Testis (tissue), 3 donors: Measurements from ENCODE around the gene RNF11. TPM values are rescaled to one million over a fixed set of nuclear protein-coding genes. Genes with fewer than 3 reads are reported as not detected.
"Not testable (repeated sequence)": the region's sequence is repeated elsewhere in the genome, so short reads cannot be mapped to it uniquely, and the experiment has no call there.

Source experiments
- DNase-seq: peaks from one replicate; pipeline ENCODE4 v3.0.0-alpha.2; 2019
- H3K27ac ChIP-seq, 2 donors: fragments of 200-600 bp; sonication (generic); one replicate each; pipeline ENCODE4 v1.5.1; 2019
- H3K27me3 ChIP-seq: fragments of 200-600 bp; sonication (generic); one replicate; pipeline ENCODE4 v1.5.1; 2019
- H3K36me3 ChIP-seq: fragments of 200-600 bp; sonication (generic); one replicate; pipeline ENCODE4 v1.5.1; 2017; ENCODE audit warnings: low read depth; ENCODE audit errors: missing control alignments
- H3K4me1 ChIP-seq: fragments of 200-600 bp; sonication (generic); one replicate; pipeline ENCODE4 v1.5.1; 2019
- H3K4me3 ChIP-seq, 2 donors: fragments of 200-600 bp; sonication (generic); one replicate each; pipeline ENCODE4 v1.5.1; 2017 to 2019
- H3K9me3 ChIP-seq: fragments of 200-600 bp; sonication (generic); one replicate; pipeline ENCODE4 v1.5.1; 2017
- POLR2A ChIP-seq: fragments of 450-650 bp; IDR thresholded peaks from one replicate; pipeline ENCODE4 v1.6.1; 2017; ENCODE audit warnings: antibody characterized with exemption, mild to moderate bottlenecking, moderate library complexity
- WGBS, 2 donors: methylation state at CpG; one replicate each; pipeline ENCODE4 v1.1.5; 2018; 5-methylcytosine and 5-hydroxymethylcytosine counted together
- intact Hi-C: fragments of 100-400 bp; cut with DNase I; formaldehyde crosslinking; loops from one replicate; pipeline ENCODE4 v1.15.1; 2023; ENCODE audit warnings: low total_unique reads
- polyA plus RNA-seq: library from polyadenylated mRNA; stranded (reverse); fragments of 350-450 nt; fragmentation: Illumina TruSeq; extraction: RNeasy Lipid Tissue Mini Kit (QIAGEN cat#74804); gene quantifications from one replicate; pipeline ENCODE4 v1.2.3, GENCODE V29; 2014; ENCODE audit warnings: low read depth, low replicate concordance; ENCODE audit not compliant: insufficient read depth
- total RNA-seq, 2 donors: library from RNA; depleted of rRNA; stranded (reverse); fragments of >200 nt; gene quantifications; one replicate each; pipeline ENCODE4 v1.2.3, GENCODE V29; 2016
- TF ChIP-seq, protein P1 (sequence below), 3 experiments: fragments of 450-650 bp in 2 of 3; fragments of 200-600 bp in 1 of 3; sonication (generic) in 1 of 3; IDR thresholded peaks; one replicate each; pipeline ENCODE4 v1.5.1; 2016 to 2019; ENCODE audit warnings: antibody characterized with exemption in 3 of 3, mild to moderate bottlenecking in 2 of 3, moderate library complexity in 1 of 3

Gene RNF11
- total and polyA plus RNA-seq, 3 donors from 2014 or later = 59.8 to 108 (median 89.7) TPM

GRCh38 chr1:51217101-51217500 lies 19.0 kb upstream of the RNF11 start:
- intact Hi-C loops = no loop called here
- no peak overlapping the region for H3K27ac ChIP-seq
- TF ChIP-seq POLR2A = no peak
- TF ChIP-seq, protein P1, sequence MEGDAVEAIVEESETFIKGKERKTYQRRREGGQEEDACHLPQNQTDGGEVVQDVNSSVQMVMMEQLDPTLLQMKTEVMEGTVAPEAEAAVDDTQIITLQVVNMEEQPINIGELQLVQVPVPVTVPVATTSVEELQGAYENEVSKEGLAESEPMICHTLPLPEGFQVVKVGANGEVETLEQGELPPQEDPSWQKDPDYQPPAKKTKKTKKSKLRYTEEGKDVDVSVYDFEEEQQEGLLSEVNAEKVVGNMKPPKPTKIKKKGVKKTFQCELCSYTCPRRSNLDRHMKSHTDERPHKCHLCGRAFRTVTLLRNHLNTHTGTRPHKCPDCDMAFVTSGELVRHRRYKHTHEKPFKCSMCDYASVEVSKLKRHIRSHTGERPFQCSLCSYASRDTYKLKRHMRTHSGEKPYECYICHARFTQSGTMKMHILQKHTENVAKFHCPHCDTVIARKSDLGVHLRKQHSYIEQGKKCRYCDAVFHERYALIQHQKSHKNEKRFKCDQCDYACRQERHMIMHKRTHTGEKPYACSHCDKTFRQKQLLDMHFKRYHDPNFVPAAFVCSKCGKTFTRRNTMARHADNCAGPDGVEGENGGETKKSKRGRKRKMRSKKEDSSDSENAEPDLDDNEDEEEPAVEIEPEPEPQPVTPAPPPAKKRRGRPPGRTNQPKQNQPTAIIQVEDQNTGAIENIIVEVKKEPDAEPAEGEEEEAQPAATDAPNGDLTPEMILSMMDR (IDR thresholded peaks at IDR 0.05) = no peak
- DNase-seq = no peak
- H3K36me3 ChIP-seq = no peaks in the 10 kb centered on the region
- H3K27me3 ChIP-seq = no peaks in the 10 kb centered on the region
- H3K4me3 ChIP-seq = no peak overlapping the region
- 82 to 83% methylated on average over 2 of the region's 2 CpGs for WGBS, 2 donors
- H3K9me3 ChIP-seq = no peaks in the 10 kb centered on the region
- no peaks in the 10 kb centered on the region for H3K4me1 ChIP-seq

GRCh38 chr1:51218570-51218969 lies 17.5 kb upstream of the RNF11 start:
- no peak for DNase-seq
- no peaks in the 10 kb centered on the region for H3K9me3 ChIP-seq
- no peaks in the 10 kb centered on the region for H3K27me3 ChIP-seq
- TF ChIP-seq, protein P1 (IDR thresholded peaks at IDR 0.05) = no peak
- no peak for TF ChIP-seq POLR2A
- intact Hi-C loops = no loop called here
- 77 to 85% methylated on average over 2 of the region's 2 CpGs for WGBS, 2 donors
- H3K4me3 ChIP-seq = no peak overlapping the region
- H3K4me1 ChIP-seq = no peaks in the 10 kb centered on the region
- H3K36me3 ChIP-seq = no peaks in the 10 kb centered on the region
- H3K27ac ChIP-seq = no peak overlapping the region

DNA sequence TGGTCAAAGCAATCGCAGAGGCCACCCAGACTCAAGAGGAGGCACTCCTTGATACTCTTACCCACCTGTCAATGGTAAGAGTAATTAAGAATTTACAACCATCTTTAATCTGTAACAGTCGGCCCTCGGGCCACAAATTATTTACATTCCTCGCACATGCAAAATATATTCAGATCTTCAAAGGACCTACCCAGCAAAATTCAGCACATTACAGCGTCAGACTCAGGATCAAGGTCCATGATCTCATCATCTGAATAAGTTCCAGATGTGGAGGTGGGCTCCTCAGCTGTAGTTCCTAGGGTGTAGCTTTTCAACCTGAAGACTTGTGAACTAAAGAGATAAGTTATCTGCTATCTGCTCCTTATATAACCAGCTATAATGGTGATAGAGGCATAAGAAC lies 17.1 kb upstream of the RNF11 start:
- intact Hi-C loops = no loop called here
- H3K27me3 ChIP-seq = no peaks in the 10 kb centered on the region
- 80 to 91% methylated on average over 5 of the region's 5 CpGs for WGBS, 2 donors
- H3K9me3 ChIP-seq = no peaks in the 10 kb centered on the region
- H3K4me1 ChIP-seq = no peaks in the 10 kb centered on the region
- DNase-seq = no peak
- TF ChIP-seq, protein P1 (IDR thresholded peaks at IDR 0.05) = no peak
- TF ChIP-seq POLR2A = no peak
- H3K4me3 ChIP-seq = no peak overlapping the region
- no peaks in the 10 kb centered on the region for H3K36me3 ChIP-seq
- H3K27ac ChIP-seq = no peak overlapping the region

DNA sequence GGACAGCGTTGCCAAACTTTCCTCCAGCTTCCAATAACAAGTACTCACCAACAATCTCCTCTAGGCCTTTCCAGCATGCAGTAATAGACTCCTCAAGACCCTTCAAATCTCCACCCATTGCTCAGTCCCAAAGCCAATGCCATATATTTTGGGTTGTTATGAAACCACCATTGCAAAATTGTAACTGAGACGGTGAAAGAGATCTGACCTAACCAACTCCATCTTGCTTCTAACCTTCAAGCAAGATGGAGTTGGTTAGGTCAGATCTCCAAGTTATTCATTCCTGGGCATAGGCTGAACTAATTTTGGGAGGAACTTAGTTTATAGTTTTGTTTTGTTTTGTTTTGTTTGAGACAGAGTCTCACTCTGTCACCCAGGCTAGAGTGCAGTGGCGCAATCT lies 14.5 kb upstream of the RNF11 start:
- intact Hi-C loops, DNase-seq, H3K9me3 ChIP-seq, H3K36me3 ChIP-seq, H3K4me3 ChIP-seq, H3K4me1 ChIP-seq, H3K27me3 ChIP-seq, H3K27ac ChIP-seq: not testable (repeated sequence)
- 98 to 100% methylated on average over 3 of the region's 3 CpGs for WGBS, 2 donors

DNA sequence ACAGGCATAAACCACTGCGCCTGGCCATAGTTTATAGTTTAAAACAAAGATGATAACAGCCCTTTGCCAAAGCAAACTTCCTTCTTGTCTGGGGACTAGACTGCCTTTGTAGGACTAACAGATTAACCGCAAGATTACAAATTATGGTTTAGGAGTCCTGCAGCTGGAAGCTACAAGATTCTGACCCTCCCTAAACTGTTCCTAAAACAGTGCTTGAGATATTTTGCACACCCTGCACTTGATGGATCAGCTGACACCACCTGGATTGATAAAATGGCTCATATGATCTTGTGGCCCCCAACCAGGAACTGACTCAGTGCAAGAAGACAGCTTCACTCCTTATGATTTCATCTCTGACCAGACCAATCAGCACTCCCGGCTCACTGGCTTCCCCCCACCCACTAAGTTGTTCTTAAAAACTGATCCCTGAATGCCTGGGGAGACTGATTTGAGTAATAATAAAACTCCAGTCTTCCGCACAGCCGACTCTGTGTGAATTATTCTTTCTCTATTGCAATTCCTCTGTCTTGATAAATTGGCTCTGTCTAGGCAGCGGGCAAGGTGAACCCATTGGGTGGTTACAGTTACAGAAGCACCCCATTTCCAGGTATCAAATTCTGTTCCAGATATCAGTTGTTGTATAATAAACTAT lies 13.8 kb upstream of the RNF11 start:
- 90 to 95% methylated on average over 6 of the region's 6 CpGs for WGBS, 2 donors

More for the DNA sequence above, 13.8 kb upstream of the RNF11 start:
- intact Hi-C loops = no loop called here
- no peak overlapping the region for H3K4me3 ChIP-seq
- no peaks in the 10 kb centered on the region for H3K4me1 ChIP-seq
- H3K9me3 ChIP-seq = no peaks in the 10 kb centered on the region
- no peaks in the 10 kb centered on the region for H3K36me3 ChIP-seq
- no peak for DNase-seq
- TF ChIP-seq, protein P1 (IDR thresholded peaks at IDR 0.05) = no peak
- no peaks in the 10 kb centered on the region for H3K27me3 ChIP-seq
- no peak overlapping the region for H3K27ac ChIP-seq
